Measurements from ENCODE around the gene PDE9A.
"Not testable (repeated sequence)": the region's sequence is repeated elsewhere in the genome, so short reads cannot be mapped to it uniquely, and the experiment has no call there.

Gene PDE9A

GRCh38 chr21:42781150-42781970, 127.9 kb downstream of the PDE9A start:
- DNase-seq = no peak

DNA sequence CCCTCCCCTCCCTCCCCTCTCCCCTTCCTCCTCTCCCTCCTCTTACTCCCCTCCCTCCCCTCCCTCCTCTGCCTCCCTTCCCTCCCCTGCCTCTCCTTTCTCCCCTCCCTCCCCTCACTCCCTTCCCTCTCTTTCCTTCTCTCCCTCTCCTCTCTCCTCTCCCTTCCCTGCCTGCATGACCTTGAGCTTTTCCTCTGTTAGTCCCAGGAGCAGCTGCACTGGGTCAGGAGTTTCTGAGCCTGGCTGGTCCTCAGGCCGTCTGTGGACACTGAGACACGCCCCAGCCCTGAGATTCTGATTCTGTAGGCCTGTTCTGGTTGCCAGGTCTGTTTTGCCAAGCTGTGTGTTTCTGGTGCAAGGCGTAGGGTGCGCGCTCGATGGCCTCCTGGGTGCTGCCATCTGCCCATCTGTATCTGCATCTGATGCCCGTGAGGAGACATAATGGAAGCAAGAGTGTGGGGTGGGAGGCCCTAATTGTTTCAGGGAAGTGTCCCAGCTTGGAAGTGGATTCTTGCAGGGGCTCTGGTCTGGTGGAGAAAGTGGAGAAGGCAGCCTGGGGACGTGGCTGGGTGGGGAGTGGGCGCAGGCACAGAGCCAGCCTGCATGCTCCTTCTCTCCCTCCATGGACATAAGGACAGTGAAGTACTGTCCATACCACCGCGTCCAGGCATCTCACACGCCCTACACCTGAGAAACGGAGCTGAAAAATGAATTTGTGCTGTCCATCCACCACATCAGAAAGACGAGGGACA, 128.7 kb downstream of the PDE9A start:
- DNase-seq = no peak

GRCh38 chr21:42782723-42783242, 129.4 kb downstream of the PDE9A start:
- DNase-seq = no peak

DNA sequence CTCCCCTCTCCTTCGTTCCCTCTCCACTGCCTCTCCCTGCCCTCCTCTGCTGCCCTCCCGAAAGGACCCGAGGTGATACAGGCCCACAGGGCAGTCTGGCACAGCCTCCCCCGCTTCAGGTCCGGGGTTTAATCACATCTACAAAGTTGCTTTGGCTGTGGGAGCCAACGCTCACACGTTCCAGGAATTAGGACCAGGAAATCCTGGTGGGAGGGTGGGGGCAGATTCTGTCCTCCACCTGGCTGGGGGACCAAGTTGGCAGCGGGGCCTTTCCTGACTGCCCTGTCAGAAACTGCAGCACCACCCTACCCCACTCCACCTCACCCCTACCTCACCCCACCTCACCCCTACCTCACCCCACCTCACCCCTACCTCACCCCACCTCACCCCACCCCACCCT, 130.9 kb downstream of the PDE9A start:
- DNase-seq = no peak

- DNase-seq = no peak
Observed at GRCh38 chr21:42784896-42785451, 131.6 kb downstream of the PDE9A start.

GRCh38 chr21:42785666-42786427, 132.4 kb downstream of the PDE9A start:
- DNase-seq = no peak

- no peak for DNase-seq
Observed at GRCh38 chr21:42786884-42787283, 133.5 kb downstream of the PDE9A start.

DNA sequence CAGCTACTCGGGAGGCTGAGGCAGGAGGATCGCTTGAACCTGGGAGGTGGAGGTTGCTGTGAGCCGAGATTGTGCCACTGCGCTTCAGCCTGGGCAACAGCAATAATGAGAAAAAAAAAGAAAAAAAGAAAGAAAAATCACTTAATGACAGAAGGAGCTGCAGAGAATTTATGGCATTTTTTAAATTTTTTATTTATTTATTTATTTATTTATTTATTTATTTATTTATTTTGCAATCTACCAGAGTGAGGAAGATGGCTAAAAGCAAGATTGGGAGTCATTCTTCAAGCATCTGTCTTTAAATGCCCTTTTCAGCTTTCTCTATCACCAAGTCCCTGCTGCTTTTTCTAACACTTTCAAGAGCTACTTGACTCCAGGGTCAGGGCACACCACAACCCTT, 134.2 kb downstream of the PDE9A start:
- no peak for DNase-seq

DNA sequence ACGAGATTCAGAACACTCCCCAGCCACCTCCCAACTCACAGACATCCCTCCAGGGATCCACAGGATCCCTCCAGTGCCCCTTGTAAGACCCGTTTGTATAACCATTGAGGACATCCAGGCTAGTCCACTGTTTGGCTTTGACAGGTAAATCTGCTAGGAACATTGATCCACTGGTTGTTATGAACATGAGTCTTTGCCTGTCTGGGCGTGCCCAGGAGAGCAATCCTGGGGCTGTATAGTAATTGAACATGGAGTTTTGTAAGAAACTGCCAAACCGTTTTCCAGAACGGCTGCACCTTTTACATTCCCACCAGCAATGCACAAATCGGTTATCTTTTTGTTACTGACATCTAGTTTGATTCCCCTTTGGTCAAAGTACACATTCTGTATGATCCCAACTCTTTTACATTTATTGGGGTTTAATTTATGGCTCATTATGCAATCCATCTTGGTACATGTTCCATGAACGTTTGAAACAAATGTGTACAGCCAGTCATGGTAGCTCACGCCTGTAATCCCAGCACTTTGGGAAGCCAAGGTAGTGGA, 137.2 kb downstream of the PDE9A start:
- no peak for DNase-seq

GRCh38 chr21:42793774-42794173, 140.4 kb downstream of the PDE9A start:
- DNase-seq = no peak

- no peak for DNase-seq
Observed at GRCh38 chr21:42794551-42794950, 141.1 kb downstream of the PDE9A start.

GRCh38 chr21:42796327-42797062, 143.1 kb downstream of the PDE9A start:
- no peak for DNase-seq

DNA sequence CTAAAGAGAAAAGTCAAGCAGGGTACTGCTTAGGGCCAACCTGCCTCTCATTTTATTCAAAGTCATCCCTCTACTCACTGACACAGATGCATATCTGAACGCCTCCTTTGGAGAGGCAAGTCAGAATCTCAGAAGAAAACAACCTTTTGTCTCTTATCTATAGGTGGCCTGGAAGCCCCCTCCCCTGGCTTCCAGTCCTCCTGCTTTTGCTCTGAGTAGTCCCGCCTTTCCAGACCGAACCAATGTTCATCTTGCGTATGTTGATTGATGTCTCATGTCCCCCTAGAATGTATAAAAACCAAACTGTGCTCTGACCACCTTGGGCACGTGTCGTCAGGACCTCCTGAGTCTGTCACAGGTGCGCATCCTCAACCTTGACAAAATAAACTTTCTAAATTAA, 144.1 kb downstream of the PDE9A start:
- DNase-seq = no peak

GRCh38 chr21:42798106-42798505, 144.7 kb downstream of the PDE9A start:
- no peak for DNase-seq

DNA sequence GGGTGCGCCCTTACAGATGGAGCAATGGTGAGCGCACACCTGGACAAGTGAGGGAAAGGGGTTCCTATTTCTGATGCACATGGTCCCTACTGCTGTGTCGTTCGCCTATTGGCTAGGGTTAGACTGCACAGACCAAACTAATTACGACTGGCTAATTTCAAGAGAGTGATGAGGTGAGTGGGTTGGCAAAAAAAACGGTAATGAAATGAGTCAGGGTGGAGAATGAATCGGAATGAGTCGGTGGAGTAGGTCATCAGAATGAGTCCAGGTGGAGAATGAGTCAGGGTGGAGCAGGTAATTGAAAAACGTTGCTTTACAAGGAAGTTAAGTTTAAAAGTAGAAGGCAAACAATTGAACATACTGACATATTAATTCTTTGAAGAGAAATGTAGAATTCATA, 146.1 kb downstream of the PDE9A start:
- DNase-seq = no peak

- DNase-seq = no peak
Observed at GRCh38 chr21:42799948-42800347, 146.5 kb downstream of the PDE9A start.

DNA sequence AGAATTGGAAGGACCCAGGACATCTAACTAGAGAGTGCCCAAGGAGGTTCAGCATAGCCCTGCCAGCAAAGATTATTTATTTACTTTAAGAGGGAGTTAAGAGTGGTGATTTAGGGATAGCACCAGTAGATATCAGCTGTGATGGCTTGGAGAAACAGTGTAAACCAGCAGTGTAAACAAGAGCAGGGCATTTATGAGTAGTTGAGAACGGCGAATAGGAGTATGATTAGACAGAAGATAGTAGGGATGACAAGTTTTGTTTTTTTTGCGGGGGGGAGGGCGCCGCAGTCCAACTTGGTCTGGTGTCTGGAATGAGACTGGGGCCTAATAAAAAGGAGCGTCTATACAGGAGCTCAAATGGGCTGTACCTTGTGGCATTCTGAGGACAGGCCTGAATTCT, 148.2 kb downstream of the PDE9A start:
- DNase-seq = not testable (repeated sequence)

GRCh38 chr21:42806509-42807140, 153.2 kb downstream of the PDE9A start:
- no peak for DNase-seq

- DNase-seq = not testable (repeated sequence)
Observed at GRCh38 chr21:42807293-42807895, 154.0 kb downstream of the PDE9A start.

DNA sequence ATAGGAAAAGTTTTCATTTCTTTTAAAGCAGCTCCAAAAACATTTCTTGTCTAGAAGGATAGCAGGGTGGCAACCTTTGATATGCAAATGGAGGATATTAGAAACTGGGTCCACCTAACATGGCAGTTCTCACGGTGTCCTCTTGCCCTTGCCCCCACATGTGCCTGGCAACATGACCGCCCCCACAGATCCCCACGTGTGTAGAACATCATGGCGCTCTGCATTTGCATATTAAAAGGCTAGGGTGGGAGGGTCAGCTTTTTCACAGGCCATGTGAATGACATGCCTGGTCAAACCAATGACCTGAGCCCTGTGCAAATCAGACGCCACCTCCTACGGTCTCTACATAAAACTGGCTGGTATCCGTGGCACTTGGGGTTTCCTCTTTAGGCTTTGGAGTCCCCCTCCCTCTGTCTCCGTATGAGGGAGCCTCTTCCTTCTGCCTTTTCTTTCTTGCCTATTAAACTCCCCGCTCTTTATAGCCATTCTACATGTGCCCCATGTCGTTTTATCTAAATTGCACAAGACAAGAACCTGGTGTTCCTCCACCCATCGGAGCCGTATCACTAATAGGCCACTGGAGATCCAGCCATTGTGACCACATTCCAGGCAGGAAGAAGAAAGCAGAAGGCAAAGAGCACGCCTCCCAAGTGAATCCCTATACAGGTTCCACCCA, 154.7 kb downstream of the PDE9A start:
- no peak for DNase-seq

Data from NCI-H1417 treated with DMSO at 0.1 percent for 48 hours (cell line).